Activated CD4-positive, CD25-positive, alpha-beta regulatory T cell treated with anti-CD3 and anti-CD28 coated beads, Interleukin-2, amount 50 U/mL, for 72 hours (primary cell): ENCODE measurements around the gene NOP14.
"Not testable (repeated sequence)": the region's sequence is repeated elsewhere in the genome, so short reads cannot be mapped to it uniquely, and the experiment has no call there.

ENCODE experiments used
- DNase-seq: peaks from one replicate; pipeline ENCODE4 v3.0.0; 2021

Gene NOP14

DNA sequence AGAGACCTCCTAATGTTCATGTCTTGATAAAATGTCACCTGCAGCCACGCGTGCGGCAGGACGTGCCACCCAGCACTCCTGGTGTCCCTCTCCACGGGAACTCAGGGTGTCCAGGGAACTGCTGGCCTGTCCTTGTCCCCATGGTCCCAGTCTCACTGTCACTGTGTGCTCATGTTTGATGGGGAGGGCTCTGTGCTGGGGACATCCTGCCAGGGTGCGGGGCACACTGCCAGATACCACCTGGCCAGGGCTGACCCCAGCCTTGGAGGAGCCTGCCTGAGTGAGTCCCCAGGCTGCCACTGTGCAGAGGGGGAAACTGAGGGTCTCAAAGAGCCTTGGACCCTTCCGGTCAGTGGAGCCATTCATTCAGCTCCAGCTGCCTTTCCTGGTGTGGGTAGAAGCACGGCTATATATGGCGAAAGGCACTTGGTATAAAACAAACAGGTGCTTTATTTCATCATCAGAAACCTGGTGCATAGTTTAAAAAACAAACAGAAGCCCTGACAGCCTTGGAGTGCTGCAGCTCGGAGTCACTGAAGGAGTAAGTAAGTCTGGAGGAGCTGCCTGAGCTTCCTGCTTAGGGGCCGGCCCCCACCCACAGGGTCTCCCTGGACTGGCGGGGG lies 33.0 kb downstream of the NOP14 start:
- DNase-seq: peak; percentile 25

DNA sequence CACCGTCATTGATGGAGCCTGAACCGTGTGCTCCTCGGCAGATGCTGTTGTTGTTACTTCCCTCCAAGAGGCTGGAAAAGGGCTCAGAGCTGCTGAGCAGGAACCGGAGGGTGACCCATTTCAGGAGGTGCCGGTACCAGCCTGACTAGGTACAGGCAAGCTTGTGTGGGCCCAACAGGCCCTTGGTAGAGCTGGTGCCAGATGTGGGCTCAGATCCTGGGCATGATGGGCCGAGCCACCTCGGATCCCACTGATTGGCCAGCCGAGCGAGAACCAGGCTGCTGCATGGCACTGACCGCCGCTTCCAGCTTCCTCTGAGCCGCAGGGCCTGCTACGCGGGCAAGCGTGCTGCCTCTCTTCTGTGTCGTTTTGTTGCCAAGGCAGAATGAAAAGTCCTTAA lies 33.7 kb downstream of the NOP14 start:
- DNase-seq: peak; percentile 19

DNA sequence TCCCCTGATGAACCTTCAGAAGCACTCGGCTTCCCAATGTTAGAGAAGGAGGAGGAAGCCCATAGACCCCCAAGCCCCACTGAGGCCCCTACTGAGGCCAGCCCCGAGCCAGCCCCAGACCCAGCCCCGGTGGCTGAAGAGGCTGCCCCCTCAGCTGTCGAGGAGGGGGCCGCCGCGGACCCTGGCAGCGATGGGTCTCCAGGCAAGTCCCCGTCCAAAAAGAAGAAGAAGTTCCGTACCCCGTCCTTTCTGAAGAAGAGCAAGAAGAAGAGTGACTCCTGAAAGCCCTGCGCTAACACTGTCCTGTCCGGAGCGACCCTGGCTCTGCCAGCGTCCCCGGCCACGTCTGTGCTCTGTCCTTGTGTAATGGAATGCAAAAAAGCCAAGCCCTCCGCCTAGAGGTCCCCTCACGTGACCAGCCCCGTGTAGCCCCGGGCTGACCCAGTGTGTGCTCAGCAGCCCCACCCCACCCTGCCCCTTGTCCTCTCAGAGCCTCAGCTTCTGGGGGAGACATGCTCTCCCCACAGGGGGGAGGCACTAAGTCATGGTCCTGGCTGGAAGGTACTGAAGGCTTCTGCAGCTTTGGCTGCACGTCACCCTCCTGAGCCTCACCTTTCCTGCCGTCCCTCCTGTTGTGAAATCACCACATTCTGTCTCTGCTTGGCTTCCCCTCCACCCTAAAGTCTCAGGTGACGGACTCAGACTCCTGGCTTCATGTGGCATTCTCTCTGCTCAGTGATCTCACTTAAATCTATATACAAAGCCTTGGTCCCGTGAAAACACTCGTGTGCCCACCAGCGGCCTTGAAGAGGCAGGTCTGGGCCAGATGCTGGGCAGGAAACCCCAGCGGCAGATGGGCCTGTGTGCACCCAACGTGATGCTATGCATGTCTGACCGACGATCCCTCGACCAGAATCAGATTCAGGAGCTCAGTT lies 34.7 kb downstream of the NOP14 start:
- DNase-seq: peak; percentile 30

DNA sequence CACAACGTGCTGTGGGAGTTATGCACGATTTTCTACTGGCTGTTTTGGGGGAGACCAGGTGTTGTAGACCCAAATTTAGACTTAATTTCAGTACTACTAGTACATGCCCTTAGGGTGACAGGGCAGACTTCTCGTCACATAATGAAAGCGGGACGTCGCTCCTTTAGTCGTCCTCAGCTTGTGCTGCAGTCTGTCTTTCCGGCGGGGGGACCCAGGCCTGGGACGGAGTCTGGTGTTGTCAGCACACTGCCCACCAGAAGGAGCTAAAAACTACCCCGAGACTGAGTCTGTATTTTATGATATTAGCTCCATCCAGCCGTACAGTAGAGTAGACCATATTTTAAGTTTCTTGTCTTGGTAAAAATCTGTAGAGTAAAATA lies 35.5 kb downstream of the NOP14 start:
- DNase-seq: peak; percentile 17

DNA sequence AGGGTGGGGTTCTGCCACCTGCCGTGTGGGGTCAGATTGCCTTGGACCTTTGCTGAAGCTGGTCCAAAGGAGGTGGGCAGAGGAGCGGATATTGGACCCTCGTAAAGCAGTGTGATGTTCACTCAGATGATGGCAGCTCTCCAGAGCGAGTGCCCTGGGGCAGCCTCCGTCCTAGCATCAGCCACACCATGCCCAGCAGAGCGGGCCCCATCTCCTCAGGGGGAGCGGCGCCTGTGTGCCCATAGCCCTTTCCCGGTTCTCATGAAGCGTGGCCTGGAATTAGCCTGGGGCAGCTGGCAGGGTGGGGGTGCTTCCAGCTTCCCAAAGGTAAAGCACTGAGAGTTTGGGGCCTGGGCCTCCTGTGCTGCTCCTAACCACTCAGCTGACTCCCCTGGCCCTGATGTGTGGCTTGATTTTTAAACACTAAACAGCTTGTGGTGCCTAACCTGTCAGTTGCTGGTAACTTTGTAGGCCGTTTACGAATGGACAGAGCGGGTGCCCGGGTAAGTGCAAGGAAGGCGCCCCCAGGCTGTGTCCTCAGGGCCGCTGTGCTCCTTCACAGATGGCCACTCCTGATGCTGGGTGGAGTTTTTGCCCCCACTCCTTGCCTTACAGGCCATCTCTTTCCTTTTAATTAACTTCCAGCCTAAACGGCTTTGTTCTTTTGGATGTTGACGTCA lies 36.0 kb downstream of the NOP14 start:
- DNase-seq: peak; percentile 26

DNA sequence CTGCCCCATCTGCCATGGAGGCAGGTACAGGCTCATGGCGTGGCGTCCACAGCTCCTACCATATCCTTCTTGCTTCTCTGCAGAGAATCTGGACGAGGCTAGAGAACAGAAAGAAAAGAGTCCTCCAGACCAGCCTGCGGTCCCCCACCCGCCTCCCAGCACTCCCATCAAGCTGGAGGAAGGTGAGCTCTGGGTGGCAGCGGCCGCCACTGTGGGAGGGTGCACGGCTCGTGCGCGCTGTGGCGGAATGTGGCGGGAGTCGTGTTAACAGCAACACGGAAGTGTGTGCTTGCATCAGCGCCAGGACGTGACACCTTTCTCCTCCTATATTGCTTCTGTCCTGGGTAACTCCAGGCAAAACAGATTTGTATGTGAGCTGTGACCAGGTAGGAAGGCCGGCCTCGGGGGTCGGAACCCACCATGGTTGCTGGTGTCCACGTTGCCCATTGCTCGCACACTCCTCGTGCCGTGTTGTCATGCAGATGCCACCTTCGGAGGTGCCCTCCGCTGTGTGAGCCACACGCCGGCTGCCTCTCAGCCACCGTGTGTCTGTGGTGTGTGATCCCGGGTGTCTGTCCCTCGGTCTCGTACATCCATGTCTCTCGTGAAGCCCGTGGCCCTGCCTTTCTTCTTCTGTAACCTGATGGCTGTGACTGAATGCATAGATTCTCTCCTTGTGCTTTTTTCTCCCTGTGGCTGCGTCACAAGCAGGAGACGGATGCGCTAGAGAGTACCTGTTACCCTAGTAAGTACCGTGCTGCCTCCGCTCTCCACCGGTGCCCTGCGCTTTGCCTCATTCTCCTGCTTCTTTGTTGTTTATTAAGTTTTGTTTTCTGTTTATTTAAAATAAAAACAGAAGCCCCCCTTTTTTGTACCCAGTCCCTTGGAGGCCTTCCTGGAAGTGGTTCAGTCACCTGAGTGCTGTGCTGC lies 37.0 kb downstream of the NOP14 start:
- peak; percentile 9 for DNase-seq

DNA sequence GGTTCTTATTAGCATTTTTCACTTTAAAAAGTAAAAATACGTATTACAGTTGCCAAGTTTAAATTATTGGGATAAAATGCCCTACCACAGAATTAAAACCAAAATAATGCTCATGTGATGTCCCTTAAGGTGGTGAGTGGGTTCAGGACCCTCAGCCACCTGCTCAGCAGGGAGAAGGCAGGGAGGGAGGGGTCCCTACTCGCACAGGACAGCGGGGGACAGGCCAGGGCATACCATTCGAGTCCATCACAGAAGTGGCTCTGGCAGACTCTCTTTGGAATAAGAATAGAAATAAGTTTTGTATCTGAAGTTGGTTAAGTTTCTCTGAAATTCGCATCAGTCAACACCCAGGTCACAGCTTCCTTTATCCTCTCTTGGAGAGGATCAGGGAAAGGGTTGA lies 37.7 kb downstream of the NOP14 start:
- DNase-seq: no peak

DNA sequence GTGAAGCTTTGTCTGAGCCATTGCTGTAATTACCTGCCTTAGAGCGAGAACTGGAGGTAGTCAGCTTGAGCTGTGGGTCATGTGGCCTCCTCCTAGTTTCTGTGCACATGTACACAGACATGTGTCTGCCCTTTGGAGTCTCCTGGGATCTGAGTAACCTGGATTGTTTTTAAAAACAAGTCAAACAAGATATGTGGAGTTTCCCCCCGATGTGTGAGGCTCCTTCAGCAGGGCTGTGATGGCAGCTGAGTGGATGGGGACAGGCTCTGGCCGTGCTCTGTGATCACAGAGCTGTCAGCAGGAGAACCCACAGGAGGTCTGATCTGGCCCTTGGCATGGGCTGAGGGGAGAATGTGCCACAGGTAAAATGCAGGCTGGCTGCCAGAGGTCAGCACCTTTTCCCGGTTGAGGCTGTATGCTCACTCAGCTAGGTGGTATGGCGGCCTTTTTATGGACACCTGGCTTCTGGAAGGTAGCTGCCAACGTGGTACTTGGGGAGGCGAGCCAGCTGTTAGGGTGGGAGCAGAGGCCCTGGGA lies 38.4 kb downstream of the NOP14 start:
- DNase-seq: peak; percentile 19

DNA sequence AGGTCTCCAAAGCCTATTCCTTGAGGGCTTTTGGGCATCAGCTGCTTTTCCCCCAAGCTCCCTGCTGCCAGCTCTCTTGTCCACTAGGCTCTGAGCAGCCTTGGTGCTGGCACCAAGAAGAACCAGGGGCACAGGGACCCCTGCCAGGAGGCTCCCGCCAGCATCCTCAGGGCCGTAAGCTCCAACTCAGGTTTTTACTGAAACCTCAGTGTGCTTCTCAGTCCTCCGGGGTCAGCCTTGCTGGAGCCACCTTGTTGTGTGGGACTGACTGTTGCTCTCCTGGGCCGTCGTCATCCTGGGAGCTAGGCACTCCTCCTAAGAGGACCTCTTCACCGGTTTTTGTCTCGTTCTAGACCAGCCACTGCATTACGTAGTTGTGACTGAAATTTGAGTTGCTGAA lies 38.9 kb downstream of the NOP14 start:
- peak; percentile 21 for DNase-seq

DNA sequence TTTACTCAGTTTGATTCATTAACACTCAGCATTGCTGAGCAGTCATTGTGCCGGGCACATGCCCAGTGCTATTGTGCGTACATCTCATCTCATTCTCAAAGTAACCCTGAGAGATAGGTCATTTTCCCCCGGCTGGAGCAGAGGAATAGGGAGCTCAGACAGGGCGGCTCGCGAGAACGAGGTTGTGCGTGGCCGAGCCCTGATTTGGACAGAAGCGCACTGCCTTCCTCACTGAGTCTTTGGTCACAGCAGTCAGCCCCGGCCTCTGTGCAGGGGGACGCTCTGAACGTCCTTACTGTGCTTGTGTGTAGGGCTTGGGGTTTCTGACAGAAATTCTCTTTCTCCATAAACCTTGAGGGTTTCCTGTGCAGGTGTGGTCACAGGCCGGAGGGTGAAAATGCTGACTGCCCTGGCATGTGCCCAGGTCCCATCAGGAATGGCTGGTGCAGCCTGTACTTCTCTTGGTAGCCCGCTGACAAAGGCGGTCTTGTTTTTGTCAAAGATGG lies 39.5 kb downstream of the NOP14 start:
- no peak for DNase-seq

DNA sequence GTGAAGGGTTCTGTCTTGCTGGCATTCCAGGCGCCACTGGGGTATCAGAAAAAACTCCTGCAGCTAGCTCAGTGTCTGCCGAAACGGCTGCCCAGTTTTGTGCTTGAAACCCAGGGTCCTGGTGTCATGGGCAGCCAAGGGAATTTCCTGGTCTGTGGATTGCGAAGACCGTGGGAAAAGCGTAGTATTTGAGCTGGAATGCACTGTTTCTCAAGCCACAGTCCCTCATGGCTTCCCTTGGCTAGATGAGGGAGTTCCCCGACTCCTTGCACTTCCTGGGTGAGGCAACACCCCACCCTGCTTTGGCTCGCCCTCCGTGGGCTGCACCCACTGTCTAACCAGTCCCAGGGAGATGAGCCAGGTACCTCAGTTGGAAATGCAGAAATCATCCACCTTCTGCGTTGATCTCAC lies 40.1 kb downstream of the NOP14 start:
- no peak for DNase-seq

DNA sequence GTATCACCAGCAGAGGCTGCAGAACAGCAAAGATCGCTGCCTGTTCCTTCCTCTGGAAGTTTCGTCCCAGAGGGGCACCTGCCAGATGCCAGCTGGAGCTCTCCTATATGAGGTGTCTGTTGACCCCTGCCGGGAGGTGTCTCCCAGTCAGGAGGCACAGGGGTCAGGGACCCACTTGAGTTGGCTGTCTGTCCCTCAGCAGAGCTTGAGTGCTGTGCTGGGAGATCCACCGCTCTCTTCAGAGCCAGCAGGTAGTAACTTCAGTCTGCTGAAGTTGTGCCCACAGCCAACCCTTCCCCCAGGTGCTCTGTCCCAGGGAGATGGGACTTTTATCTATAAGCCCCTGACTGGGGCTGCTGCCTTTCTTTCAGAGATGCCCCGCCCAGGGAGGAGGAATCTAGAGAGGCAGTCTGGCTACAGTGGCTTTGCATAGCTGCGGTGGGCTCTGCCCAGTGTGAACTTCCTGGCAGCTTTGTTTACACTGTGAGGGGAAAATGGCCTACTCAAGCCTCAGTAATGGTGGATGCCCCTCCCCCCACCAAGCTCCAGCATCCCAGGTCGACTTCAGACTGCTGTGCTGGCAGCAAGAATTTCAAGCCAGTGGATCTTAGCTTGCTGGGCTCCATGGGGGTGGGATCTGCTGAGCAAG lies 40.6 kb downstream of the NOP14 start:
- not testable (repeated sequence) for DNase-seq

DNA sequence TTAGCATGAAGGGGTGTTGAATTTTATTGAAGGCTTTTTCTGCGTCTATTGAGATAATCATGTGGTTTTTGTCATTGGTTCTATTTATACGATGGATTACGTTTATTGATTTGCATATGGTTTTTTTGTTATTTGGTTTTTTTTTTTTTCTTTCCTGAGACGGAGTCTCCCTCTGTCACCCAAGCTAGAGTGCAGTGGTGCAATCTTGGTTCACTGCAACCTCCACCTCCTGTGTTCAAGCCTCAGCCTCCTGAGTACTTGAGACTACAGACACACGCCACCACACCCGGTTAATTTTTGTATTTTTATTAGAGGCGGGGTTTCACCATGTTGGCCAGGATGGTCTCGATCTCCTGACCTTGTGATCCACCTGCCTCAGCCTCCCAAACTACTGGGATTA lies 44.5 kb downstream of the NOP14 start:
- DNase-seq: not testable (repeated sequence)

DNA sequence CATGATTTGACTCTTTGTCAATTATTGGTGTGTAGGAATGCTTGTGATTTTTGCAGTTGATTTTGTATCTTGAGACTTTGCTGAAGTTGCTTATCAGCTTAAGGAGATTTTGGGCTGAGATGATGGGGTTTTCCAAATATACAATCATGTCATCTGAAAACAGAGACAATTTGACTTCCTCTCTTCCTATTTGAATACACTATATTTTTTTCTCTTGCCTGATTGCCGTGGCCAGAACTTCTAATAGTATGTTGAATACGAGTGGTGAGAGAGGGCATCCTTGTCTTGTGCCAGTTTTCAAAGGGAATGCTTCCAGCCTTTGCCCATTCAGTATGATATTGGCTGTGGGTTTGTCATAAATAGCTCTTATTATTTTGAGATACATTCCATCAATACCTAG lies 44.9 kb downstream of the NOP14 start:
- DNase-seq: not testable (repeated sequence)

DNA sequence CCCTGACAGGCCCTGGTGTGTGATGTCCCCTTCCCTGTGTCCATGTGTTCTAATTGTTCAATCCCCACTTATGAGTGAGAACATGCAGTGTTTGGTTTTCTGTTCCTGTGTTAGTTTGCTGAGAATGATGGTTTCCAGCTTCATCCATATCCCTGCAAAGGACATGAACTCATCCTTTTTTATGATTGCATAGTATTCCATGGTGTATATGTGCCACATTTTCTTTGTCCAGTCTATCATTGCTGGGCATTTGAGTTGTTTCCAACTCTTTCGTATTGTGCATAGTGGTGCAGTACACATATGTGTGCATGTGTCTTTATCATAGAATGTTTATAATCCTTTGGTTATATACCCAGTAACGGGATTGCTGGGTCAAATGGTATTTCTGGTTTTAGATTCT lies 46.5 kb downstream of the NOP14 start:
- not testable (repeated sequence) for DNase-seq

DNA sequence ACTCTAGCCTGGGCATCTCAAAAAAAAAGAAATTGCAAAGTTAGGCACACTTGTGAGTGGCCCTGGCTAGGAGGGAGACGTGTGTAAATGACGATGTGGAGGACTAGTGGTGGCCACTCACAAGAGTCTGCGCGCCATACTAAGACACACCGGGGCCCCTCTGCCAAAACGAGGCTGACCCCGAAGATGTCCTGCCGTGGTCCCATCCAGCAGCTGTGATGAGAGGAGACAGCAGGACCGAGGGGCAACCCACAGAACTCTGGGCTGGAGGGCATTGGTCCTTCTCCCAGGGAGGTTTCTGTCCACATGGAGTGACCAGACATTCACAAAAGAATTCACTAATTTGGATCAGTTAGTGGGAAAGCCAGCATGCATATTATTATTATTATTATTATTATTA lies 47.4 kb downstream of the NOP14 start:
- DNase-seq: no peak

DNA sequence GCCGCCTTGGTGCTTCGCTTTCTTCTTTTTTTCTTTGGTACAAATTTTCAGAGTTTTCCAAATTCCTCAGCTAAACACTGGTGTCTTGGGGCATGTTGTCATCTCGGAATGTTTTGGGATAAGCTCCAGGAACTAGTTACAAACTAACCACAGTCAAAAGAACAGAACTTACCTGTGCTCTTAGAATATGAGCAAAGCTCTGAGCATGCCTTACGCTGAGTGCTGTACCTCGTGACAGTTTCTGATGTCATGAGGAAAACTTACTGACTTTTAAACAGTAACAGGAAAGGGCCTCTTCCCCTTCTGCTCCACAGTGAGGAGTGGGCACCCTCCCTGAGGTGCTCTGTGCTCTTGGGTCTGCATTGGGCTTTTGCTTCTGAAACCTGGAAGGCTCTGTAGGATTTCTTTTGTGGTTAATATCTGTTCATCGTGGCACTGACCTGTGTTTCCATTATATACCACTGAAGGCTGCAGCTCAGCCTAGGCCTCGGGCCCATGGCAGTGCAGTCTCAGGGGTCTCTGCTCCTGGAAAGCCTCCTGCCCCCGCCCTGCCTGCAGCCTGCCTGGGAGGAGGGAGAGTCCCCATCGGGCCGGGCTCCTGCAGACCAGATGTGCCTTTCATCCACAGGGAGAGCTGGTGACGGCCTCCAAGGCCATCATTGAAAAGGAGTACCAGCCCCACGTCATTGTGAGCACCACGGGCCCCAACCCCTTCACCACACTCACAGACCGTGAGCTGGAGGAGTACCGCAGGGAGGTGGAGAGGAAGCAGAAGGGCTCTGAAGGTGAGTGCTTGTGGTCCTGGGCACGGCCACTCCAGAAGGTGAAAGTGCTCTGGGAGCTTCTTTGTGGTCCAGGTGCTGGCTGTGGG lies 48.7 kb downstream of the NOP14 start:
- no peak for DNase-seq

DNA sequence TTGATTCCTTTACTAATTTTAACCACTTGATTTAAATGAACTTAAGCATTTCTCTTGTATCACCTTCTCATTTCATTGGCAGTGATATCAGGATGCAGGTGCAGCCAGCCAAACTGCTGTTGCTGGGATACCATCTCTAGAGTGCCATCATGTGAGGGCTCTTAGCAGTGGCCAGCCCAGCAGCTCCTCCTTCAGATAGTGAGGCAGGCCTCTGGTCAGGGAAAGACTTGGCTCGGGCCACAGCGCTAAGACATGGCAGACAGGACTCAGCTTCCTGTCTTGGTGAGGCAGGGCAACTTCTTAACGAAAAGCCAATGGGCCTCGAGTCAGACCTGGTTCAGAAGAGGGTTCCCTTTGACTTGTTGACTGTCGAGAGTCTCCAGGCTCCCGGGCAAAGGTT lies 50.0 kb downstream of the NOP14 start:
- DNase-seq: no peak

DNA sequence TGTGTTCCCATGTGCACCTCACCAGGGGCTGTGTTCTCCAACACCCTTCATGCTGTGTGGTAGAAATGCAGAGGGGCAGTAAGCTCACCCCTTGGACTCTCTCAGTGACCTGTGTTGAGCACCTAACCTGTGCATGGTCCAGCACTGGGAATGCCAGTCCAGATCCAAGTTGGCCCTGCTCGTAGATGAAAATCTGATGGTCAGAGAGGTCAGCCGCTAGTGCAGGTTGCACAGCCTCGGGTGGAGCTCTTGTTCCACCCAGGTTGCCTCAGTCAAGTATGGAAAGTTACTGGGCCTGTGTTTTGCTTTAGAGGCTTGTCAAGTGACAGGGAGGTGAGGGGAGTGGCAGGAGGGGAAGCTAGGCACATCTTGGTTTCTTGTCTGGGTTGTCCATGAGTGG lies 51.3 kb downstream of the NOP14 start:
- DNase-seq: no peak

DNA sequence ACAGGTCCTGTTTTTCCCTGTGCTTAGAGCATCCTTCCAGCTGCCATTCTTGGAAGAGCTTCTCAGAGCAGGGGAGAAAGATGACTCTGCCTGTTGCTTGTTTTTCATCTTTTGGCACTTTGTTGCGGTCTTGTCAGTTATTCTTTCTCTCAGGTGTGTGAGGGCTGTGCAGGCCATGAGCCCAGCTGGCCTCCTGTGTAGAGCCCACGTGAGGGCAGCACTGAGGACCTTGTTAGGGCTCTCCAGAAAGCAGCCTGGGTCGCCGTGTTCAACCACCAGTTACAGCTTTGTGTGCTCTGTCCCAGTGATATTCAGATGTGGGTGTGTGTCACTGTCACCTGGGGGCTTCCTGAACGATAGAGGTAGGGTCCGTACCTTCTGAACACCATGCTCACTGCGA lies 52.8 kb downstream of the NOP14 start:
- DNase-seq: no peak

DNA sequence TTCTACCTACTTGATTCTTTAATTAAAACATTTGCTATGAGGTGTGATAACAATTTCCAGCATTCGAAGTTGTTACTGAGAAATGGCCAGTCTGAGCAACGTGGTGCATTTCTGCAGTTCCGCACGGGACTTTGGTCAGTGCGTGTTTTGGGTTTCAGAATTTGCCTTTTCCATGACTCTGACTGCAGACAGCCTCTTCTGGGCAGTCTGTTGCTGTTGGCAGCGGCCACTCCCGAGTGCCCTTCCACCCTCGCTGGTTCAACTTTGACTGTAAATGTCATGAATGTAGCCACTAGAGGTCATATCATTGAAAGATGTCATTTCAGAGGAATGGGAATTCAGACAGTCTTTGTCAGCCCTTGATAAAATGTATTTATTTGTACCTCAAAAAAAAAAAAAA lies 53.6 kb downstream of the NOP14 start:
- DNase-seq: no peak
